ENCODE data around the gene ZNF648.

DNA sequence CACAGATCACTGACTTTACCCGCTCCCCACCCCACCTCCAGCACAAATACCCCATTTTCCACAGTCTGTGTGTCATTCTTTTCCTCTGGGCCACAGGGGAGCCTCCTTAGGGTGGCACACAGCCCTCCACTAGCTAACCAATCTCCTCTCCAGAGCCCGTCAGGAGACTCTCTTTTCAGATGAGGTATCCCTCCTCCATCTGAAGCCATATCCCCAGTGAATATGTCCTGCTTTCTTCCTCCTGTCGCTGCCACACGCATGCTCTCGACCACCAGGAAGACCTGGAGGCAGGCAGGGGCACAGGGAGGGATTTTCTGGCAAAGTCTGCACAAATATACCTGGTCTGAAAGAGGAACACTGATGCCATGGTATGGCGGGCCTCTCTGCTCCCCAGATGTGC, 635 bp downstream of the ZNF648 start:
- TF ChIP-seq, protein P1, sequence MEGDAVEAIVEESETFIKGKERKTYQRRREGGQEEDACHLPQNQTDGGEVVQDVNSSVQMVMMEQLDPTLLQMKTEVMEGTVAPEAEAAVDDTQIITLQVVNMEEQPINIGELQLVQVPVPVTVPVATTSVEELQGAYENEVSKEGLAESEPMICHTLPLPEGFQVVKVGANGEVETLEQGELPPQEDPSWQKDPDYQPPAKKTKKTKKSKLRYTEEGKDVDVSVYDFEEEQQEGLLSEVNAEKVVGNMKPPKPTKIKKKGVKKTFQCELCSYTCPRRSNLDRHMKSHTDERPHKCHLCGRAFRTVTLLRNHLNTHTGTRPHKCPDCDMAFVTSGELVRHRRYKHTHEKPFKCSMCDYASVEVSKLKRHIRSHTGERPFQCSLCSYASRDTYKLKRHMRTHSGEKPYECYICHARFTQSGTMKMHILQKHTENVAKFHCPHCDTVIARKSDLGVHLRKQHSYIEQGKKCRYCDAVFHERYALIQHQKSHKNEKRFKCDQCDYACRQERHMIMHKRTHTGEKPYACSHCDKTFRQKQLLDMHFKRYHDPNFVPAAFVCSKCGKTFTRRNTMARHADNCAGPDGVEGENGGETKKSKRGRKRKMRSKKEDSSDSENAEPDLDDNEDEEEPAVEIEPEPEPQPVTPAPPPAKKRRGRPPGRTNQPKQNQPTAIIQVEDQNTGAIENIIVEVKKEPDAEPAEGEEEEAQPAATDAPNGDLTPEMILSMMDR (IDR thresholded peaks at IDR 0.05) = no peak
- no peak for TF ChIP-seq POLR2A (IDR thresholded peaks at IDR 0.05)
- TF ChIP-seq POLR2AphosphoS5 (IDR thresholded peaks at IDR 0.05) = no peak

All from prostate gland (tissue), 2 donors.